Left forelimb (tissue), 1 donor: ENCODE results near the gene UBLCP1.

ENCODE experiments used
- DNase-seq: peaks from one replicate; pipeline ENCODE4 v3.0.0-alpha.2; 2018; ENCODE audit warnings: low spot score

UBLCP1 gene

DNA sequence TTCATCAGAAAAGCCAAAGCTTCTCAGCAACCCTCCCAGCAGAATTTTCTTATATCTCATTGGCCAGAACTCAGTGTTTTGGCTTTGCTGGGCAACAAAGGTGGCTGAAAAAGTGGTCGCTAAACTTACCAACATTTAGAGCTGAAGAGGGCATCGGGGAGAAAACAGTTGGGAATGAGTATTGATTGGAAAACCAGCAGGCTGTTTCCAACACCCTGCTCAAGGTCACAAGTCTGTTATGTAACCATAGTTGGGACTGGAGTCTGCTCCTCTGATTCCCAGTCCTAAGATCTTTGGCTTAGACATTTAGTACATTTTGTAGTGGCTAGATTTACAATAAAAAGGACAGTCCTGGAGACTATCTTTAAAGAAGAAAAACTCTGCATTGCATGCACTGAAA, 50.1 kb downstream of the UBLCP1 start:
- no peak for DNase-seq

GRCh38 chr5:159316519-159317383, 53.7 kb downstream of the UBLCP1 start:
- no peak for DNase-seq

DNA sequence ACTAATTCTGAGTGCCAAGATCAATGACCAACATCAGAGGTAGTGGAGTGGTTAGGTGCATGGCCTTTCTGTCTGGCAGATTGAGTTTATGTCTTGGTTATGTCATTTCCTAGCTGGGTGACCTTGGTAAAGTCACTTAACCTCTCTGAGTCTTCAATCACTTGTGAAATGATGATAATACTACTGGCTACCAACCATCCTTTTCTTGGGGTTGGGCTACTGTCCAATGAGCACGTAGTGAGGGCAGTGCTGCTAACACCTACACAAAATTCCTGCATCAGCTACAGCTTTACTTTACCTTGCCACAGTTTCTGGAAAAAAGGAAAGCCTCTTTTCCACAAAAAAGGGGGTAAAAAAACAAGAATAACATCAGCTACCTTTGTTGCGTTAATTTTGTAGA, 54.8 kb downstream of the UBLCP1 start:
- no peak for DNase-seq

DNA sequence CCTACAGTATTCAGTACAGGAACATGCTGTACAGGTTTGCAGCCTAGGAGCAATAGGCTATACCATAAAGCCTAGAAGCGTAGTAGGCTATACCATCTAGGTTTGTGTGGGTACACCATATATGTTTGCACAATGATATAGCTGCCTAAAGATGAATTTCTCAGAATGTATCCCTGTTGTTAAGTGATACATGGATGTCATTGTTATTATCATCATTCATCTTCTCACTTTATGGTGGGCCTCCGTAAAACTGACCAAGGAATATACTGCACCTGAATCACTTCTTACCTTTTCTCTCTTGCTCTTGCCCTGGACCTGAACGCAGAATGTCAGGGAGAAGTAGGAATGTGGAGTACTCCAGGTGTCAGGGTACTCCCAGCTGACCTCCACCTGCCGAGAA, 55.4 kb downstream of the UBLCP1 start:
- DNase-seq = no peak

GRCh38 chr5:159319363-159319762, 56.3 kb downstream of the UBLCP1 start:
- DNase-seq = no peak

DNA sequence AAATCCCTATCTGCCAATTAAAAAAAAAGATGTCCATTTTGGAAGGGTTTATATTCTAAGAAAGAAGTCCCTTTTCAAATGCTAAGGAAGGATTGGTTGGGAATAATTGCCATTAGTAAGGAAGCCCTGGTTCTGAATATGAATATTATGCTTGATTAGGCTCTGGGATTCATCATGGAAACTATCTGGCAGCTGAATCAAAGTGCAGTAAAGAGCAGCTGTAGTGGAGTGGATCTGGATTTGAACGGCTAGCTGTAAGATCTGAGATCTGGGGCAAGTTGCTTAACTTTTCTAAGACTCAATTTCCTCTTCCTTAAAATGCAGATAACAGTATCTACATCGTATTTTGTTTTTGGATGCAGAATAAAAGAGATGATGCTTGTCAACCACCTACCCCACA, 56.7 kb downstream of the UBLCP1 start:
- no peak for DNase-seq

DNA sequence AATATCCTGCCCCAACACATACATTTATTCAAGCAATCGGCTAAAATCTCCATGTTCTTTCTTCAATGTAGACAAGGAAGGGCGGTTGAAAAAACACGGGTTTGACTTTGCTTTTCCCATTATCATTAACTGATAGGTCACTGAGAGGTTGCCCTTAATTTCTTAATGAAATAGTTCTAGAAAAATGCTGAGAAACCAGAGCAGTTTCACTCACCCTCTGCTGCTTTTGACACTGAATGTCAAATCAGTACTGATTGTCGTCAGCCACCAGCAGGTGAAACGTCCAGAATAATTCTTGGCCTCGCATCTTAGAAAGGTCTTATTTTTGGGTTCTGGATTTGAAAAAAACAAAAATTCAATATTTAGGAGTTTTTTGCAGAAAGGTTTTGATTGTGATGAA, 59.1 kb downstream of the UBLCP1 start:
- DNase-seq = no peak

DNA sequence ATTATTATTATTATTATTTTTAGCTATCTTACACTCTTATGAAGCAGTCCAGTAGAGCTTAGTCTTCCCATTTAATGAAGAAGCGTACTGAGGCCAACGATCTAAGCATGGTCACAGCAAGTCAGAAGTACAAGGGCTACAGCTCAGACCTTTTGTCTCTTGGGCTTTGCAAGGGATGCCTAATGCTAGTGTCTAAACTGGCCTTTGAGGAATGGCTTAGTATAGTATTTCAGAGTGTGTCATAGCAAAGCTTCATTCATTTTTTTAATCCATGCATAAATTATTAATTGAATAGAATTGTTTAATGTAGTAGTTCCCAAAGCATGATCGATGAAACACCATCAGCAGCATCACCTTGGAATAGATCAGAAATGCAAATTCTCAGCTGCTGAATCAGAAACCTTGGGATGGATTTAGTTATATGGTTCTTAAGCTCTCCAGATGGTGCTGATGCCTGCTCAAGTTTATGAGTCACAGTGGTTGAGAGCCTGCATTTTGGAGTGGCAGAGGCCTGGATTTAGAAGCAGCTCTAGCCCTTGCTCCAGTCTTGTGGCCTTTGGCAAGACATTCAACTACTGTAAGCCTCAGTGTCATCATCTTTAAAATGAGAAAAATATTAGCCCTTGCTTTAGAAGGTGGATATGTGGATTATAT, 61.1 kb downstream of the UBLCP1 start:
- no peak for DNase-seq

GRCh38 chr5:159324986-159325385, 61.9 kb downstream of the UBLCP1 start:
- DNase-seq = no peak

DNA sequence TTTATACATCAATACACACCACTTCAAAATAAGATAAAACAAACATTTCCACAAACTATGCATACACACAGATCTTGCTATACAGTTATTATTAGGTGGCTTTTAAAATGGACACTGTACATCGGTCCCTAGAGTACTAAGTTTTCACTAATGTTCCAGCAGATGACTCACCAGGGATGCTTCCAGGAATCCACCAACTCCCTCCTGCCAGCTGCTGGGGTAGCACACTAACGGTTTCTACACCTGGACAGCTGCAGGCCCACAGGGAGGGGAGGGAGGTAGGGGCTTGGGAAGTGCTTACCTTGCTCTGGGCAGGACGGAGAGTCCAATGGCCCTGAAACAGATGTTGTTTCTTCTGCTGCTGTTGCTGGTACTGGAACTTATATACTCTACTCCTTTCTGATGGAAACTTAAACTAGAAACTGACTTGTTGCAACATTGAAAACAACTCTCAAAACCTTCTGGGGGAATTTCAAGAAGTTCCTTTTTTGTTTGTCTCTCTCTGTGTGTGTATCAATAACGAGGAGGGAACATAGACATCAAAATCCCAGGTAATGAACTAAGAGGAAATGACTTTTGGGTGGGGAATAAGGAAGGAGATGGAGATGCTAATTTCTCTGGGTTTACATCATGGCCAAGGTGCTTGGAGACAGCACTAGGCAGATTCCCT, 67.2 kb downstream of the UBLCP1 start, which contains the start of gene IL12B:
TSS of gene IL12B (minus strand) at position 357 of the 670 bp plus-strand sequence. CDS start 3,705 bp downstream, outside the sequence.
- DNase-seq = no peak

GRCh38 chr5:159331093-159331973, 68.2 kb downstream of the UBLCP1 start:
- DNase-seq = peak; percentile 78

- no peak for DNase-seq
These were observed 69.9 kb downstream of the UBLCP1 start for GRCh38 chr5:159332800-159333544.

- no peak for DNase-seq
These were observed 70.4 kb downstream of the UBLCP1 start for GRCh38 chr5:159333545-159333925.
